WTC11 (cell line): ENCODE data around the gene EVI5L. TPM values are rescaled to one million over a fixed set of nuclear protein-coding genes. Genes with fewer than 3 reads are reported as not detected.

Experiments
- ATAC-seq: fragments of 200-7000 bp; cut with Tn5 transposase; 2 replicates; pipeline ENCODE4 v1.10.0; 2021; ENCODE audit warnings: mild to moderate bottlenecking, moderate library complexity
- CTCF ChIA-PET: fragments of 300-600 bp; sonication (Branson Sonifier 250); formaldehyde crosslinking; loops from one replicate; lab custom pipeline; 2021; ENCODE audit warnings: antibody characterized with exemption; lab: Charles Lee
- POLR2A ChIA-PET: fragments of 350-600 bp; sonication (Branson Sonifier 250); formaldehyde crosslinking; loops from one replicate; lab custom pipeline; 2021; ENCODE audit warnings: antibody characterized with exemption; lab: Charles Lee
- DNase-seq: peaks from one replicate; pipeline ENCODE4 v3.0.0; 2021; ENCODE audit warnings: low spot score
- H3K27ac Mint-ChIP-seq: 2 replicates; pipeline ENCODE4 v1.8.0; 2021; ENCODE audit warnings: mixed read lengths
- H3K27me3 Mint-ChIP-seq: 2 replicates; pipeline ENCODE4 v1.8.0; 2021; ENCODE audit warnings: low read depth, mild to moderate bottlenecking, moderate library complexity, mixed read lengths
- H3K36me3 Mint-ChIP-seq: 2 replicates; pipeline ENCODE4 v1.8.0; 2021; ENCODE audit warnings: mixed read lengths
- H3K4me1 Mint-ChIP-seq: 2 replicates; pipeline ENCODE4 v1.8.0; 2022; ENCODE audit warnings: mixed read lengths
- H3K4me3 Mint-ChIP-seq: 2 replicates; pipeline ENCODE4 v1.8.0; 2021; ENCODE audit warnings: mild to moderate bottlenecking, moderate library complexity, mixed read lengths
- H3K9me3 Mint-ChIP-seq: 2 replicates; pipeline ENCODE4 v1.8.0; 2021; ENCODE audit warnings: mixed read lengths
- E2F1 ChIP-seq: sonication (generic); formaldehyde crosslinking; IDR thresholded peaks from 2 replicates; pipeline ENCODE4 v1.8.0; 2022; ENCODE audit warnings: mild to moderate bottlenecking, missing genetic modification reagents
- FOXK1 ChIP-seq: sonication (generic); formaldehyde crosslinking; IDR thresholded peaks from 2 replicates; pipeline ENCODE4 v1.8.0; 2022; ENCODE audit warnings: mild to moderate bottlenecking, moderate library complexity, missing genetic modification reagents
- HMGA2 ChIP-seq: fragments of 250-450 bp; sonication (Bioruptor Pico); IDR thresholded peaks from 2 replicates; pipeline ENCODE4 v1.4.0; 2021; ENCODE audit warnings: mild to moderate bottlenecking, moderate library complexity
- MXD4 ChIP-seq: fragments of 250-450 bp; sonication (Bioruptor Pico); IDR thresholded peaks from 2 replicates; pipeline ENCODE4 v1.8.0; 2021; ENCODE audit warnings: mild to moderate bottlenecking, moderate library complexity, borderline replicate concordance
- NFYB ChIP-seq: sonication (generic); formaldehyde crosslinking; conservative IDR thresholded peaks from 2 replicates; pipeline ENCODE4 v1.8.0; 2022; ENCODE audit warnings: low read depth, missing genetic modification reagents
- NR2C2 ChIP-seq: sonication (generic); formaldehyde crosslinking; IDR thresholded peaks from 2 replicates; pipeline ENCODE4 v1.8.0; 2022; ENCODE audit warnings: mild to moderate bottlenecking, missing genetic modification reagents
- OVOL2 ChIP-seq: fragments of 250-450 bp; sonication (Bioruptor Pico); IDR thresholded peaks from 2 replicates; pipeline ENCODE4 v1.9.0; 2021; ENCODE audit warnings: mild to moderate bottlenecking, borderline replicate concordance
- RORB ChIP-seq: fragments of 250-450 bp; sonication (Bioruptor Pico); IDR thresholded peaks from 2 replicates; pipeline ENCODE4 v1.9.0; 2021; ENCODE audit warnings: mild to moderate bottlenecking
- SMAD4 ChIP-seq: sonication (generic); formaldehyde crosslinking; IDR thresholded peaks from 2 replicates; pipeline ENCODE4 v1.8.0; 2022; ENCODE audit warnings: mild to moderate bottlenecking, missing genetic modification reagents
- TP53 ChIP-seq: sonication (generic); formaldehyde crosslinking; IDR thresholded peaks from 2 replicates; pipeline ENCODE4 v1.8.1; 2023; ENCODE audit warnings: mild to moderate bottlenecking, missing genetic modification reagents
- USF1 ChIP-seq: sonication (generic); formaldehyde crosslinking; IDR thresholded peaks from 2 replicates; pipeline ENCODE4 v1.8.0; 2022; ENCODE audit warnings: mild to moderate bottlenecking, missing genetic modification reagents
- ZNF121 ChIP-seq: sonication (generic); formaldehyde crosslinking; IDR thresholded peaks from 2 replicates; pipeline ENCODE4 v1.8.0; 2023; ENCODE audit warnings: missing genetic modification reagents
- ZNF138 ChIP-seq: sonication (generic); formaldehyde crosslinking; conservative IDR thresholded peaks from 2 replicates; pipeline ENCODE4 v1.8.1; 2022; ENCODE audit warnings: mild to moderate bottlenecking, moderate library complexity, missing genetic modification reagents
- ZNF232 ChIP-seq: sonication (generic); formaldehyde crosslinking; IDR thresholded peaks from 2 replicates; pipeline ENCODE4 v1.8.0; 2022; ENCODE audit warnings: mild to moderate bottlenecking, missing genetic modification reagents
- ZSCAN18 ChIP-seq: fragments of 250-450 bp; sonication (Bioruptor Pico); IDR thresholded peaks from 2 replicates; pipeline ENCODE4 v2.1.2; 2022; ENCODE audit warnings: mild to moderate bottlenecking, moderate library complexity
- total RNA-seq: library from RNA; stranded (reverse); gene quantifications from 3 replicates; pipeline ENCODE4 v1.2.3, GENCODE V29; 2021
- TF ChIP-seq, protein P1 (sequence below): fragments of 250-450 bp; sonication (Bioruptor Pico); IDR thresholded peaks from 2 replicates; pipeline ENCODE4 v1.9.0; 2021; ENCODE audit warnings: mild to moderate bottlenecking, borderline replicate concordance
- TF ChIP-seq, protein P2 (sequence below): sonication (generic); formaldehyde crosslinking; IDR thresholded peaks from 2 replicates; pipeline ENCODE4 v1.8.1; 2023; ENCODE audit warnings: mild to moderate bottlenecking, missing genetic modification reagents
- TF ChIP-seq, protein P3 (sequence below): sonication (generic); formaldehyde crosslinking; IDR thresholded peaks from 2 replicates; pipeline ENCODE4 v1.8.1; 2022; ENCODE audit warnings: mild to moderate bottlenecking, missing genetic modification reagents, moderate library complexity, borderline replicate concordance
- TF ChIP-seq, protein P4 (sequence below): sonication (generic); formaldehyde crosslinking; IDR thresholded peaks from 2 replicates; pipeline ENCODE4 v1.8.1; 2022; ENCODE audit warnings: low read depth, missing genetic modification reagents, borderline replicate concordance
- TF ChIP-seq, protein P5 (sequence below): sonication (generic); formaldehyde crosslinking; IDR thresholded peaks from 2 replicates; pipeline ENCODE4 v1.8.1; 2023; ENCODE audit warnings: mild to moderate bottlenecking, missing genetic modification reagents

The EVI5L gene
- total RNA-seq, 1 experiment from 2014 or later = 10.5 TPM

DNA sequence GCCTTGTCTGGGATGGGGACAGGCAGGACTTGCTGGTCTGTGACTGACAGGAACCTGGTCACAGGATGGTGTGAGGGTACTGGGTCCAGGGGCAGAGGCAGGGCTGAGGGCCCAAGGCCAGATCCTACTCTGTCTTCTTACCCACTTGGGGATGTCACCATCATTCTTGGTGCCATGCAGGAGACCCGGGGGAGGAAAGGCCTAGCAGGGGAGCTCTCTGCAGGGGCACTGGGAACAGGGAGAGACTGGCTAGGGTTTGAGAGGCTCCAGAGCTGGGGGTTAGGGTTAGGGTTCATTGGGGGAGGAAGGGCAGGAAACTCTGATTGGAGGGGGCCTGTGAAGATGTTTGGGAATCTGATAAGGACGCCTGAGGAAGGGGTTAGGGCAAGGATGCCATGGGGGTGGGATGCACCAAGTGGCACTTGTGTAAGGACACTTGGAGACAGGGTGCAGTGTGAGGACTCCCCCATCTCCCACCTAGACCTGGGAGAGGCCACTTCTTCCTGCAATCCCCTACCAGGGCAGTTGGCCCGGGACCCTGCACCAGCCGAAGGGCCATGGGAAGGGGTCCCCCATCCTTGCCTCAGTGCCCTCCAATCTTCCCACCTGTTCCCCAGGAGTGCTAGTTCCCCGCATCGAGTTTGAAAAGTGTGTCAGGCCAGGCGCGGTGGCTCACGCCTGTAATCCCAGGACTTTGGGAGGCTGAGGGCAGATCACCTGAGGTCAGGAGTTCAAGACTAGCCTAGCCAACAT is 37.2 kb downstream of the EVI5L start (continued):
- TF ChIP-seq, protein P1, sequence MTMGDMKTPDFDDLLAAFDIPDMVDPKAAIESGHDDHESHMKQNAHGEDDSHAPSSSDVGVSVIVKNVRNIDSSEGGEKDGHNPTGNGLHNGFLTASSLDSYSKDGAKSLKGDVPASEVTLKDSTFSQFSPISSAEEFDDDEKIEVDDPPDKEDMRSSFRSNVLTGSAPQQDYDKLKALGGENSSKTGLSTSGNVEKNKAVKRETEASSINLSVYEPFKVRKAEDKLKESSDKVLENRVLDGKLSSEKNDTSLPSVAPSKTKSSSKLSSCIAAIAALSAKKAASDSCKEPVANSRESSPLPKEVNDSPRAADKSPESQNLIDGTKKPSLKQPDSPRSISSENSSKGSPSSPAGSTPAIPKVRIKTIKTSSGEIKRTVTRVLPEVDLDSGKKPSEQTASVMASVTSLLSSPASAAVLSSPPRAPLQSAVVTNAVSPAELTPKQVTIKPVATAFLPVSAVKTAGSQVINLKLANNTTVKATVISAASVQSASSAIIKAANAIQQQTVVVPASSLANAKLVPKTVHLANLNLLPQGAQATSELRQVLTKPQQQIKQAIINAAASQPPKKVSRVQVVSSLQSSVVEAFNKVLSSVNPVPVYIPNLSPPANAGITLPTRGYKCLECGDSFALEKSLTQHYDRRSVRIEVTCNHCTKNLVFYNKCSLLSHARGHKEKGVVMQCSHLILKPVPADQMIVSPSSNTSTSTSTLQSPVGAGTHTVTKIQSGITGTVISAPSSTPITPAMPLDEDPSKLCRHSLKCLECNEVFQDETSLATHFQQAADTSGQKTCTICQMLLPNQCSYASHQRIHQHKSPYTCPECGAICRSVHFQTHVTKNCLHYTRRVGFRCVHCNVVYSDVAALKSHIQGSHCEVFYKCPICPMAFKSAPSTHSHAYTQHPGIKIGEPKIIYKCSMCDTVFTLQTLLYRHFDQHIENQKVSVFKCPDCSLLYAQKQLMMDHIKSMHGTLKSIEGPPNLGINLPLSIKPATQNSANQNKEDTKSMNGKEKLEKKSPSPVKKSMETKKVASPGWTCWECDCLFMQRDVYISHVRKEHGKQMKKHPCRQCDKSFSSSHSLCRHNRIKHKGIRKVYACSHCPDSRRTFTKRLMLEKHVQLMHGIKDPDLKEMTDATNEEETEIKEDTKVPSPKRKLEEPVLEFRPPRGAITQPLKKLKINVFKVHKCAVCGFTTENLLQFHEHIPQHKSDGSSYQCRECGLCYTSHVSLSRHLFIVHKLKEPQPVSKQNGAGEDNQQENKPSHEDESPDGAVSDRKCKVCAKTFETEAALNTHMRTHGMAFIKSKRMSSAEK = no peak
- TF ChIP-seq, protein P2, sequence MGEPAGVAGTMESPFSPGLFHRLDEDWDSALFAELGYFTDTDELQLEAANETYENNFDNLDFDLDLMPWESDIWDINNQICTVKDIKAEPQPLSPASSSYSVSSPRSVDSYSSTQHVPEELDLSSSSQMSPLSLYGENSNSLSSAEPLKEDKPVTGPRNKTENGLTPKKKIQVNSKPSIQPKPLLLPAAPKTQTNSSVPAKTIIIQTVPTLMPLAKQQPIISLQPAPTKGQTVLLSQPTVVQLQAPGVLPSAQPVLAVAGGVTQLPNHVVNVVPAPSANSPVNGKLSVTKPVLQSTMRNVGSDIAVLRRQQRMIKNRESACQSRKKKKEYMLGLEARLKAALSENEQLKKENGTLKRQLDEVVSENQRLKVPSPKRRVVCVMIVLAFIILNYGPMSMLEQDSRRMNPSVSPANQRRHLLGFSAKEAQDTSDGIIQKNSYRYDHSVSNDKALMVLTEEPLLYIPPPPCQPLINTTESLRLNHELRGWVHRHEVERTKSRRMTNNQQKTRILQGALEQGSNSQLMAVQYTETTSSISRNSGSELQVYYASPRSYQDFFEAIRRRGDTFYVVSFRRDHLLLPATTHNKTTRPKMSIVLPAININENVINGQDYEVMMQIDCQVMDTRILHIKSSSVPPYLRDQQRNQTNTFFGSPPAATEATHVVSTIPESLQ = no peak
- no peak for TF ChIP-seq ZSCAN18 (CRISPR knock-in tag)
- TF ChIP-seq, protein P3, sequence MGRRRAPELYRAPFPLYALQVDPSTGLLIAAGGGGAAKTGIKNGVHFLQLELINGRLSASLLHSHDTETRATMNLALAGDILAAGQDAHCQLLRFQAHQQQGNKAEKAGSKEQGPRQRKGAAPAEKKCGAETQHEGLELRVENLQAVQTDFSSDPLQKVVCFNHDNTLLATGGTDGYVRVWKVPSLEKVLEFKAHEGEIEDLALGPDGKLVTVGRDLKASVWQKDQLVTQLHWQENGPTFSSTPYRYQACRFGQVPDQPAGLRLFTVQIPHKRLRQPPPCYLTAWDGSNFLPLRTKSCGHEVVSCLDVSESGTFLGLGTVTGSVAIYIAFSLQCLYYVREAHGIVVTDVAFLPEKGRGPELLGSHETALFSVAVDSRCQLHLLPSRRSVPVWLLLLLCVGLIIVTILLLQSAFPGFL = no peak
- no peak for TF ChIP-seq USF1 (CRISPR knock-in tag)
- TF ChIP-seq FOXK1 (CRISPR knock-in tag) = no peak
- TF ChIP-seq TP53 (CRISPR knock-in tag) = no peak
- TF ChIP-seq SMAD4 (CRISPR knock-in tag) = no peak
- TF ChIP-seq, protein P4, sequence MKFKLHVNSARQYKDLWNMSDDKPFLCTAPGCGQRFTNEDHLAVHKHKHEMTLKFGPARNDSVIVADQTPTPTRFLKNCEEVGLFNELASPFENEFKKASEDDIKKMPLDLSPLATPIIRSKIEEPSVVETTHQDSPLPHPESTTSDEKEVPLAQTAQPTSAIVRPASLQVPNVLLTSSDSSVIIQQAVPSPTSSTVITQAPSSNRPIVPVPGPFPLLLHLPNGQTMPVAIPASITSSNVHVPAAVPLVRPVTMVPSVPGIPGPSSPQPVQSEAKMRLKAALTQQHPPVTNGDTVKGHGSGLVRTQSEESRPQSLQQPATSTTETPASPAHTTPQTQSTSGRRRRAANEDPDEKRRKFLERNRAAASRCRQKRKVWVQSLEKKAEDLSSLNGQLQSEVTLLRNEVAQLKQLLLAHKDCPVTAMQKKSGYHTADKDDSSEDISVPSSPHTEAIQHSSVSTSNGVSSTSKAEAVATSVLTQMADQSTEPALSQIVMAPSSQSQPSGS (CRISPR knock-in tag) = no peak
- TF ChIP-seq OVOL2 (CRISPR knock-in tag) = no peak
- no peak for TF ChIP-seq RORB (CRISPR knock-in tag)

GRCh38 chr19:7868326-7868670 is 38.3 kb downstream of the EVI5L start:
- ChIA-PET CTCF (interaction anchor here (0.6 to 2.2 kb wide), 33 partner anchors 8 to 545 kb away, joined by 3 to 92 read pairs (median 10); partner anchors contain the start of genes LRRC8E, MAP2K7, MARCHF2 and PET100), POLR2A (interaction anchor here (0.6 to 1.7 kb wide), 7 partner anchors 36 to 329 kb away, joined by 3 to 10 read pairs (median 5); partner anchors contain the start of genes MAP2K7 and SNAPC2)
- DNase-seq (no peak), ATAC-seq (0 out of 2 replicates have a peak, but pooled peaks have one; percentile 0)
- no peaks in the 10 kb centered on the region for H3K9me3 Mint-ChIP-seq
- peaks cover 28% of the 10 kb centered on the region for H3K4me1 Mint-ChIP-seq
- no peaks in the 10 kb centered on the region for H3K36me3 Mint-ChIP-seq
- peak overlapping the region; percentile 63 for H3K4me3 Mint-ChIP-seq
- H3K27ac Mint-ChIP-seq = no peak overlapping the region
- H3K27me3 Mint-ChIP-seq = peaks cover 63% of the 10 kb centered on the region
- TF ChIP-seq NR2C2 (CRISPR knock-in tag) (no peak), ZNF232 (CRISPR knock-in tag) (no peak), MXD4 (CRISPR knock-in tag) (no peak), ZNF138 (CRISPR knock-in tag) (no peak), ZNF121 (no peak), E2F1 (no peak), NFYB (CRISPR knock-in tag) (no peak), HMGA2 (CRISPR knock-in tag) (no peak)
- TF ChIP-seq, protein P2 = no peak
- TF ChIP-seq, protein P5, sequence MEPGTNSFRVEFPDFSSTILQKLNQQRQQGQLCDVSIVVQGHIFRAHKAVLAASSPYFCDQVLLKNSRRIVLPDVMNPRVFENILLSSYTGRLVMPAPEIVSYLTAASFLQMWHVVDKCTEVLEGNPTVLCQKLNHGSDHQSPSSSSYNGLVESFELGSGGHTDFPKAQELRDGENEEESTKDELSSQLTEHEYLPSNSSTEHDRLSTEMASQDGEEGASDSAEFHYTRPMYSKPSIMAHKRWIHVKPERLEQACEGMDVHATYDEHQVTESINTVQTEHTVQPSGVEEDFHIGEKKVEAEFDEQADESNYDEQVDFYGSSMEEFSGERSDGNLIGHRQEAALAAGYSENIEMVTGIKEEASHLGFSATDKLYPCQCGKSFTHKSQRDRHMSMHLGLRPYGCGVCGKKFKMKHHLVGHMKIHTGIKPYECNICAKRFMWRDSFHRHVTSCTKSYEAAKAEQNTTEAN (CRISPR knock-in tag) = no peak
